ENCODE measurements around the gene GPR161. TPM values are rescaled to one million over a fixed set of nuclear protein-coding genes. Genes with fewer than 3 reads are reported as not detected.

GPR161 gene
- total RNA-seq, 1 donor from 2014 or later = 21.9 TPM

GRCh38 chr1:168035345-168035744 is 101.4 kb downstream of the GPR161 start:
- DNase-seq (ENCODE audit: low read depth) (no peak), FAIRE-seq (no peak)
- H3K36me3 Mint-ChIP-seq (ENCODE audit: low read depth, unreplicated experiment) = no peaks in the 10 kb centered on the region

GRCh38 chr1:168032029-168032428 is 104.7 kb downstream of the GPR161 start:
- Histone ChIP-seq H3K4me3 (ENCODE audit: insufficient read depth, low read depth, low read length) (no peak overlapping the region), H4K20me1 (ENCODE audit: insufficient read depth, low read length) (no peaks in the 10 kb centered on the region), H3K9me3 (ENCODE audit: insufficient read depth, low read depth, low read length) (no peaks in the 10 kb centered on the region), H3K79me2 (ENCODE audit: insufficient read depth, low read length) (no peaks in the 10 kb centered on the region), H3K36me3 (ENCODE audit: insufficient read depth, low read length) (peaks cover under 1% of the 10 kb centered on the region), H3K9ac (ENCODE audit: low read length) (no peak overlapping the region), H3K27ac (ENCODE audit: low read depth, low read length) (no peak overlapping the region), H3K4me2 (ENCODE audit: low read length) (no peak overlapping the region), H3K4me1 (ENCODE audit: insufficient read depth, low read length) (no peaks in the 10 kb centered on the region), H3K27me3 (ENCODE audit: insufficient read depth, low read length) (no peaks in the 10 kb centered on the region), H2AFZ (ENCODE audit: low read depth, low read length) (no peak overlapping the region)
- no peak overlapping the region for H3K4me3 Mint-ChIP-seq (ENCODE audit: unreplicated experiment)
- H3K27me3 Mint-ChIP-seq (ENCODE audit: low read depth, unreplicated experiment) = no peaks in the 10 kb centered on the region
- no peak for FAIRE-seq
- no peaks in the 10 kb centered on the region for H3K4me1 Mint-ChIP-seq (ENCODE audit: low read depth, unreplicated experiment)
- no peak for DNase-seq (ENCODE audit: low read depth)
- H3K27ac Mint-ChIP-seq (ENCODE audit: unreplicated experiment) = no peak overlapping the region
- H3K36me3 Mint-ChIP-seq (ENCODE audit: low read depth, unreplicated experiment) = peaks cover 2% of the 10 kb centered on the region
- TF ChIP-seq EZH2 (IDR thresholded peaks at IDR 0.05; ENCODE audit: insufficient read depth, low read length) = no peak
- TF ChIP-seq, protein P1, sequence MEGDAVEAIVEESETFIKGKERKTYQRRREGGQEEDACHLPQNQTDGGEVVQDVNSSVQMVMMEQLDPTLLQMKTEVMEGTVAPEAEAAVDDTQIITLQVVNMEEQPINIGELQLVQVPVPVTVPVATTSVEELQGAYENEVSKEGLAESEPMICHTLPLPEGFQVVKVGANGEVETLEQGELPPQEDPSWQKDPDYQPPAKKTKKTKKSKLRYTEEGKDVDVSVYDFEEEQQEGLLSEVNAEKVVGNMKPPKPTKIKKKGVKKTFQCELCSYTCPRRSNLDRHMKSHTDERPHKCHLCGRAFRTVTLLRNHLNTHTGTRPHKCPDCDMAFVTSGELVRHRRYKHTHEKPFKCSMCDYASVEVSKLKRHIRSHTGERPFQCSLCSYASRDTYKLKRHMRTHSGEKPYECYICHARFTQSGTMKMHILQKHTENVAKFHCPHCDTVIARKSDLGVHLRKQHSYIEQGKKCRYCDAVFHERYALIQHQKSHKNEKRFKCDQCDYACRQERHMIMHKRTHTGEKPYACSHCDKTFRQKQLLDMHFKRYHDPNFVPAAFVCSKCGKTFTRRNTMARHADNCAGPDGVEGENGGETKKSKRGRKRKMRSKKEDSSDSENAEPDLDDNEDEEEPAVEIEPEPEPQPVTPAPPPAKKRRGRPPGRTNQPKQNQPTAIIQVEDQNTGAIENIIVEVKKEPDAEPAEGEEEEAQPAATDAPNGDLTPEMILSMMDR (IDR thresholded peaks at IDR 0.05; ENCODE audit: insufficient read depth, low read depth, low read length) = no peak
- no peaks in the 10 kb centered on the region for H3K9me3 Mint-ChIP-seq (ENCODE audit: unreplicated experiment)

More at GRCh38 chr1:168035345-168035744, 101.4 kb downstream of the GPR161 start:
- Histone ChIP-seq H3K4me1 (ENCODE audit: insufficient read depth, low read length) (no peaks in the 10 kb centered on the region), H4K20me1 (ENCODE audit: insufficient read depth, low read length) (no peaks in the 10 kb centered on the region), H3K4me2 (ENCODE audit: low read length) (no peak overlapping the region), H2AFZ (ENCODE audit: low read depth, low read length) (no peak overlapping the region), H3K27ac (ENCODE audit: low read depth, low read length) (no peak overlapping the region), H3K9ac (ENCODE audit: low read length) (no peak overlapping the region), H3K36me3 (ENCODE audit: insufficient read depth, low read length) (no peaks in the 10 kb centered on the region), H3K9me3 (ENCODE audit: insufficient read depth, low read depth, low read length) (no peaks in the 10 kb centered on the region), H3K79me2 (ENCODE audit: insufficient read depth, low read length) (no peaks in the 10 kb centered on the region), H3K27me3 (ENCODE audit: insufficient read depth, low read length) (no peaks in the 10 kb centered on the region), H3K4me3 (ENCODE audit: insufficient read depth, low read depth, low read length) (no peak overlapping the region)
- no peaks in the 10 kb centered on the region for H3K9me3 Mint-ChIP-seq (ENCODE audit: unreplicated experiment)
- H3K4me1 Mint-ChIP-seq (ENCODE audit: low read depth, unreplicated experiment) = no peaks in the 10 kb centered on the region
- H3K27me3 Mint-ChIP-seq (ENCODE audit: low read depth, unreplicated experiment) = no peaks in the 10 kb centered on the region
- no peak overlapping the region for H3K4me3 Mint-ChIP-seq (ENCODE audit: unreplicated experiment)
- TF ChIP-seq, protein P1 (IDR thresholded peaks at IDR 0.05; ENCODE audit: insufficient read depth, low read depth, low read length) = no peak
- TF ChIP-seq EZH2 (IDR thresholded peaks at IDR 0.05; ENCODE audit: insufficient read depth, low read length) = no peak
- no peak overlapping the region for H3K27ac Mint-ChIP-seq (ENCODE audit: unreplicated experiment)

DNA sequence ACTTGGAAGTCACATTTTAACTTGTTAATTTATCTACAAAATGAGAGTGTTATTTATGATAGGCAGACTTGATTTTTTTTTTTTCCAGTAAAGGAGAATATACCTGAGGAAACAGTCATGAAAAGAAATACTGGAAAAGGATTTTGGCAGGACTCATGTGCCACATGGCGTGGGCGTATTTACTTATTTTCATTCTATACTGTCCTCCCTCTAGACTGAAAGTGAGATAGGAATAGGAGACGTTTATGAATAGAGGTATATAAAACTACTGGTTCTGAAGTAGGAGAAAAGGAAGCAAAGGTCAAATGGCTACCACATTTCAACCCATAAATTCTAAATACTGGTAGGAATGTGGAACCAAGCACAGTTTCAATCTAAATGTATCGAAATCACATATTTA is 105.1 kb downstream of the GPR161 start:
- H3K36me3 ChIP-seq (ENCODE audit: insufficient read depth, low read length) = peaks cover 4% of the 10 kb centered on the region
- no peak for TF ChIP-seq EZH2 (IDR thresholded peaks at IDR 0.05; ENCODE audit: insufficient read depth, low read length)
- TF ChIP-seq, protein P1 (IDR thresholded peaks at IDR 0.05; ENCODE audit: insufficient read depth, low read depth, low read length) = no peak

More for the DNA sequence above, 105.1 kb downstream of the GPR161 start:
- DNase-seq (ENCODE audit: low read depth) = no peak
- peaks cover 2% of the 10 kb centered on the region for H3K36me3 Mint-ChIP-seq (ENCODE audit: low read depth, unreplicated experiment)
- FAIRE-seq = no peak
- no peak overlapping the region for H3K27ac ChIP-seq (ENCODE audit: low read depth, low read length)
- no peak overlapping the region for H3K4me2 ChIP-seq (ENCODE audit: low read length)
- H3K4me3 Mint-ChIP-seq (ENCODE audit: unreplicated experiment) = no peak overlapping the region
- no peaks in the 10 kb centered on the region for H3K27me3 Mint-ChIP-seq (ENCODE audit: low read depth, unreplicated experiment)
- no peak overlapping the region for H3K9ac ChIP-seq (ENCODE audit: low read length)
- no peaks in the 10 kb centered on the region for H3K4me1 Mint-ChIP-seq (ENCODE audit: low read depth, unreplicated experiment)
- H3K4me1 ChIP-seq (ENCODE audit: insufficient read depth, low read length) = no peaks in the 10 kb centered on the region
- no peak overlapping the region for H3K27ac Mint-ChIP-seq (ENCODE audit: unreplicated experiment)
- H3K79me2 ChIP-seq (ENCODE audit: insufficient read depth, low read length) = no peaks in the 10 kb centered on the region
- H3K9me3 Mint-ChIP-seq (ENCODE audit: unreplicated experiment) = no peaks in the 10 kb centered on the region
- no peak overlapping the region for H3K4me3 ChIP-seq (ENCODE audit: insufficient read depth, low read depth, low read length)
- H3K9me3 ChIP-seq (ENCODE audit: insufficient read depth, low read depth, low read length) = no peaks in the 10 kb centered on the region
- no peaks in the 10 kb centered on the region for H4K20me1 ChIP-seq (ENCODE audit: insufficient read depth, low read length)
- no peak overlapping the region for H2AFZ ChIP-seq (ENCODE audit: low read depth, low read length)
- no peaks in the 10 kb centered on the region for H3K27me3 ChIP-seq (ENCODE audit: insufficient read depth, low read length)

All from astrocyte (in vitro differentiated cells and primary cell).